GM19240 (cell line): Measurements from ENCODE around the gene FIGNL2.

Experiments
- DNase-seq: peaks from one replicate; pipeline ENCODE4 v3.0.0; 2011; ENCODE audit warnings: low spot score; ENCODE audit not compliant: insufficient read length

Gene FIGNL2

DNA sequence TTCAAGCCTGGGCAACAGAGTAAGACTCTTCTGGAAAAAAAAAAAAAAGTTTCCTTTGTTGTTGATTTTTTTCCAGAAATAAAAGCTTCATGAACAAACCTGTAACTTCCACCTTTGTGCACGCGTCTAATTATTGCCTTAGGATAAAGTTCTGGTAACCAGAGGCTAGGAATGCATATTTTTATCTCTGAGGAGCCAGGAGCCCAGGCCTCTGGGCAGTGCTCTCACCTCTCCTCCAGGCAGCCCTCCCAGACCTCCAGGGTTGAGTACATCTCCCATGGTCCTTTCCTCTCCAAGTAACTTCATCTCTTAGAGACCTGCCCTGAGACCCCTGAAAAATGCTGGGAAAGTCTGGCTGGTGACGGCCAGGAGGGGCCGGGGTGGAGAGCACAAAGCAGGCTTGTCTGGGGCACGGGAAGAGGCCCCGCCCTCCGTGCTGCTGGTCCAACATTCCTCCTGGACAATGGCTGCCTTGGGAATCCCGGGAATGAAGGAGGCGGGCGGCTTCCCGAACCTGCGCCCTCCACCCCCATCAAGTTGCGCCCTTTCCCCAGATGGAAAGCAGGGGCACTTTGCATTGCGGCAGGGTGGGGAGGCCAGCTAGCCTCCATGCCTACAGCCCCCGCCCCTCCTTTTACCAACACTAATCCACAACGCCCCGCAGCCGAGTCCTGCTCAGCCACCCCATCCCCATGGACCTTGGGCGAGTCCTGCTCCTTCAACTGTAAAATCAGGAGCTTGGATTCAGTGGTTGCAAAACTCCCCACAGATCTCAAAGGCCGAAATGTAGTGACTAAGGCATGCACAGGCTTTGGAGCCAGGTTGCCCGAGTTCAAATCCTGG lies 7.3 kb upstream of the FIGNL2 start:
- DNase-seq = no peak

- no peak for DNase-seq
Observed at GRCh38 chr12:51852404-51853137, 4.1 kb upstream of the FIGNL2 start.

DNA sequence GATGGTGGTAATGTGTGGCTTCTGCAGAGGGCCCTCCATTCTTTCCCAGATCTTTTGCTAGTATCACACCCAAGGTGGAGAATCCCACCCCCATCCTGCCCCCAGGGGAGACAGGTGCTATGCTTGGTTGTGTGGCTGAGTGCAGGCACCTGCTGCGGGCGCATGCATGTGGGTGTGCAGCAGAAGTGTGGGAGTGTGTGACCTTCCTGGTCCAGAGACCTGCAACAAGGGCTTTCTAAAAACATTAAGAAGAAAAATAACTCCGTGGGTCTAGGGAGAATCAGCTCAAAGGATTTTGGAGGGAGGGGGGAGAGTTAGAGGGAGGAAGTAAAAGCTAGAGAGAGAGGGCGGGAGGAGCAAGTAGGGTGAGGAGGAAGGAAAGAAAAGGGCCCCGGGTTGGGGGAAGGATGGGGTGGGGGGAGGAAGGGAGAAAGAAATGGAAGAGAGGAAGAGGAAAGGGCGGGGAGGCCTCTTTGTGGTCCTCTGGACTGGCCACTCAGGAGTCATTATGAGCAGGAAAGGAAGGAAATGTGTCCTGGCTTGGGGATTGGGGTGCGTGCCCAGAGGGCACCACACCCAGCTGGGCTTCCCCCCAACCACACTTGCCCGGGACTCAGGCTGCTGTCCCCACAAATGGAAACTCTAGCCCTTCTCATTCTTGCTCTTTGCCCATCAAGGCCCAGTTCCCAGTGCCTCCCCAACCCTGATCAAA lies 3.1 kb upstream of the FIGNL2 start:
- no peak for DNase-seq

DNA sequence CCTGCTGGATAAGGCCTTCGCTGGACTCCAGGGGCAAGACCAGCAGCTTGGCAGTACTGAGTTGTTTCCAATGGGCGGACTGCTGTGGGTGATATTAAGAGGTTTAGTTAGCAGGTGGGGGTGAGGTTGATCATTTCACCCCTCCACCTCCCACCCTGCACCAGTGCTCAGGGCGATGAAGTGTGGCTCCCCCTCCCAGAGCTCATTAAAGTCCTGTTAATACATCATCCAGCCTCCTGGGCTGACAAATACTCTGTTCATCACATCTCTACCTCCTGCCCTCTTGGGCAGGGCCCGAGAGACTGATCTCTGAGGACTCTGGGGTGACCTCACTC lies 2.4 kb upstream of the FIGNL2 start:
- no peak for DNase-seq

GRCh38 chr12:51850081-51850964 lies 1.8 kb upstream of the FIGNL2 start:
- no peak for DNase-seq

GRCh38 chr12:51848841-51849735 lies 570 bp upstream of the FIGNL2 start:
- no peak for DNase-seq

DNA sequence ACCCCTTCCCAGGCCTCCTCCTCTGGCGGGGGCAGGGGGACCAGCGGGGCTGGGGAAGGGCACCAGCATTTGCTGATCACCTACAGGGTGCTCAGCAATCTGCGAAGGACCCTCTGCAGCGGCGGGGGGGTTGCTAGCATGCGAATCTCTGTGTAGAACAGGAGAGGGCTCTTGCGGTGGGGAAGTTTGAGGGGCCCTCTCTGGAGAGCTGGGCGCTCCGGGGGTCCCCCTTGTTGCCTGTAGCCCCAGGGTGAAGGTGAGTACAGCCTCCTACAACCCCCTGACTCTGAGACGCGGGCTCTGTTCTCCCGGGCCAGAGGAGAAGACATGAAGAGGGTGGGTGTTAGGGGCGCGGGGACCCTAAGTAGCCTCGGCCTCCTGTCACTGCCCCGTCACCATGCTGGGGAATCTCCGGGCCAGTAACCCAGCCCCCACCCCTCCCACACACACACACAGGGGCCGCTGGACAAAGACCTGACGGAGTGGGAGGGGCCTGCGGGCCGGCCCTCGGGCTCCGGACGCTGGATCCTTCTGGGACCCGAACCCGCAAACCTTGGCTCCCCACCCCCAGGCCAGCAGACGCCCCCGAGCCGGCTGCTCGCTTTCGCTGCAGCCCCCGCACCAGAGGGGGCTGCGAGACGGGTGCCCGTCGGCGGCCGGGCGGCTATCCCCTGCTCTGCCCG lies 734 bp downstream of the FIGNL2 start:
- DNase-seq = no peak

GRCh38 chr12:51846911-51847642 lies 1.4 kb downstream of the FIGNL2 start:
- no peak for DNase-seq

- DNase-seq = no peak
Observed at GRCh38 chr12:51846271-51846691, 2.2 kb downstream of the FIGNL2 start.

GRCh38 chr12:51845482-51845881 lies 3.0 kb downstream of the FIGNL2 start:
- no peak for DNase-seq

DNA sequence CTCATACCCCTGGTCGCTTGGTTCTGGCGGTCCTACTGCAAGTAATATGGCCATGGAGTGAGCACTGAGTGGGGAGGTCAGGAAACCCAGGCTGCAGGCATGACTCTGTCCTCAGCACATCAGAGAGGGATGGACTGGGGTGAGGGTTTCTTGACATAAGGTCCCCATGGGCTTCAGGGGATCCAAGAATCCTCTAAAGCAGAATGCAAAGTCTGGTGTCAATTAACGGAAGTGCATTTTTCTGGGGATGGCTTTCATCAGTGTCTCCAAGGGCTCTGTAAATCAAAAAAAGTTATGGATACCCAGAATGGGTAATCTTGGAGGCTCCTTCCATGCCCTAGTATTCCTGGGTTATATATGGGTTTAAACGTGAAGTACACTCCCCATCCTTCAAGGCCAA lies 3.7 kb downstream of the FIGNL2 start:
- DNase-seq = no peak

- DNase-seq = no peak
Observed at GRCh38 chr12:51841727-51842126, 6.8 kb downstream of the FIGNL2 start.

DNA sequence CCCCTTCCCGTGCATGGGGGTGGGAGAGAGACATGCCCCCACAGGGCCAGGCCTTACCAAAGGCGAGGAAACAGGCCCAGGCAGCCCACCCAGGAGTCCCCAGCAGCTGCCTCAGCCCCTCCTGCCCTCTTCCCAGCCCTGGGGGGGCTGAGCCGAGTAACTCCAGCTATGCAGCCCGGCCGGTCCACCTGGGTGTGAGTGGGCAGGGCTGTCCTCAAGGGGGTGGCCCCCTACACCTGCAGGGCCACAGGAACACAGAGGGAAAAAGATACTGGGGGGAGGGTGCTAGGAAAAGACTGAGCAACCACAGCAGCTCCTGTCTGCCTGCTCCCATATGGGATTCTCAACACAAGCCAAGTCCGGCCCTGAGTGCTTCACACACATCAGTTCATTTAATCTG lies 7.6 kb downstream of the FIGNL2 start:
- no peak for DNase-seq

DNA sequence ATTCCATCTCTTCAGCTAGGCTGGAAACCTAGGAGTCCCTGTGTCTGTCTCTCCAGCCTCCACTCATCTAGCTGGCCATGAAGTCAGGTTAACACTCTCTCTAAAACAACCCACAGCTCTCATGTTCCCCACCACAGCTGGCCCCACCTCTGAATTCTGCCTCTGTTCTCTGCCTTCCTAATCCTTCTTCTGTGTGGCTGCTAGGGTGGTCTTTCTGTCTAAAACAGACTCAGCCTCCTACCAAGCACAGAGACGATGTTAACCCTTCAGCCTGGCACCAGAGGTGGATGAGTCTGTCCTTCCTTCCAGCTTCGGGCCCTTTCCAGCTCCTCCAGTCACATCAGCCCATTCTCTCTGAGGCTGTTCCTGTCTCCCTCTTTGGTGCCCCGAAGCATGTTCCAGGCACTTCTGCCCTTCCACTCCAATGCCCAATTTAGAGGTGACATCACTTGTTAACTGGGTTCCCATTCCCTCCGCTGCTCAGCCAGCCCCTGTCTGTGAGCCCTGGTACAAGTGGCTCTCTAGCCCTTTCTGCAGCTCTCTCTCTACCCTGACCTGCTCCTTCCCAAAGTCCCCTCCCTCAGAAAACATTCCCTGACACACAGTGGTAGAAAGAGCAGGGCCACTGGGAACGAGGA lies 9.1 kb downstream of the FIGNL2 start:
- DNase-seq = no peak

DNA sequence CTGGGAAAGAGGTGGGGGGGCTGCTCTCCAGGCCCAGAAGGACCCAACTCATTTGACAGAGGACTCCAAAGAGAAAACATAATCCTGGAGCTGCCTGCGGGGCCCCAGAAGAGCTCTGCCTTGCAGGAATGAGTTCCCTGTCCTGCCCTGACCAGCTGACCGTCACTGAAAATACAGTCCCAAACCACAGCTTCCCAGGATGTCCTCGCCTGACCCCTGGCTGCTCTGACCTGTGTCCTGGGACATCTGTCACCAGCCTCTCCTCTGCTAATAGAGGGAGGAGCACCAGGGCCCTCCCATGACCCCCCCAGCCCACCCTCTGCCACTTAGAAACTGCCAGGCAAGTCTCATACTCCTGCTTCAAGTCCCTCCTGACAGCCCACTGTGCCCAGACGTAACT lies 9.8 kb downstream of the FIGNL2 start:
- no peak for DNase-seq

DNA sequence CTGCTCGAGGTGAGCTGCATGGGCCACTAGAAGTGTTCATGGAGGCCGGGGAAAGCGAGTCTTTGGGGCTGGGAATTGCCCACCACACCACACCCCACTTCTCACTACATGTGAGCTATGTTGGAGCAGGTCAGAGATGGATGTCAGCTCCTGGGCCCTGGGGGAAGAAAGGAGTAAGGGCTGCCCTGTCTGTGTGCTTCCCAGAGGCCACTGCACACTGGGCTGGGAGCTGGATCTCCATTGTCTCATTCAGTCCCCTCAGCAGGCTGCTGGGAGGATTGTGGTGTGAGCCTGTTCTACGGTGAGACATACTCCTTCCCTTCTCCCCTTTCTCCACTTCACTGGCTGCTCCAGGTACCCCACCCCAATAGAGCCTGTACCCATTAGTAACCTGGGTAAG lies 10.5 kb downstream of the FIGNL2 start:
- DNase-seq = no peak

- no peak for DNase-seq
Observed at GRCh38 chr12:51837286-51837685, 11.2 kb downstream of the FIGNL2 start.

GRCh38 chr12:51836827-51837173 lies 11.7 kb downstream of the FIGNL2 start:
- no peak for DNase-seq
